MG63 (cell line): ENCODE results near the gene FANCC. TPM values are rescaled to one million over a fixed set of nuclear protein-coding genes. Genes with fewer than 3 reads are reported as not detected.
A peak's percentile ranks its signal among the peaks of the same experiment; 100 is the strongest.
"Not testable (repeated sequence)": the region's sequence is repeated elsewhere in the genome, so short reads cannot be mapped to it uniquely, and the experiment has no call there.

ENCODE experiments used
- DNase-seq: peaks from one replicate; pipeline ENCODE4 v3.0.0-alpha.2; 2020
- H3K27me3 ChIP-seq: fragments of 250-450 bp; sonication (Bioruptor Pico); 2 replicates; pipeline ENCODE4 v1.5.1; 2020; ENCODE audit warnings: mild to moderate bottlenecking, moderate library complexity
- H3K36me3 ChIP-seq: fragments of 250-450 bp; sonication (Bioruptor Pico); 2 replicates; pipeline ENCODE4 v1.5.1; 2020; ENCODE audit warnings: mild to moderate bottlenecking, moderate library complexity
- H3K4me3 ChIP-seq: fragments of 250-450 bp; sonication (Bioruptor Pico); 2 replicates; pipeline ENCODE4 v1.5.1; 2020; ENCODE audit warnings: mild to moderate bottlenecking, moderate library complexity
- H3K9me3 ChIP-seq: fragments of 250-450 bp; sonication (Bioruptor Pico); 2 replicates; pipeline ENCODE4 v1.5.1; 2020; ENCODE audit warnings: mild to moderate bottlenecking, moderate library complexity
- total RNA-seq: library from RNA; depleted of rRNA; stranded (reverse); fragments of >200 nt; shearing (Covaris generic); gene quantifications from 2 replicates; pipeline ENCODE4 v1.2.3, GENCODE V29; 2014; ENCODE audit warnings: low replicate concordance

FANCC gene
- total RNA-seq, 1 experiment from 2014 or later: 10.7 TPM

- H3K9me3 ChIP-seq: 0 out of 2 replicates have a peak, but pooled peaks cover 2% of the 10 kb centered on the region
- no peak for DNase-seq
Measured at GRCh38 chr9:95226921-95227320, 90.6 kb downstream of the FANCC start.

DNA sequence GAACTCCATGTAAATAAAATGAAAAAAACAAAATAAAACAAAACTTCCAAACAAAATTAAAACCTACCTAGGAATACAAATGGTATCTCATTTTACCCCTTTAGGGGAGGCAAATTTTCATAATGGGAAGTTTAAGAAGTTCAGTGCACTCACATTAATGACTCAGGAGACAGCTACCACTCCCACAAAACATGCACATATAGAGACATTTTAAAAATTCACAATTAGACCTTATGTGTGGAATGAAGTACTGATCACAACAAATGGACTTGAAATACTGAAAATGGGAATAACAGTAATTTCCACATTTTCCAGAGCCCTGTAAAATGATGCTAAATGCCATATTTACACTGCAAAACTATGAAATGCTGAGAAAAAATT is 91.8 kb downstream of the FANCC start:
- Histone ChIP-seq H3K27me3 (no peaks in the 10 kb centered on the region), H3K9me3 (no peaks in the 10 kb centered on the region), H3K4me3 (no peak overlapping the region), H3K36me3 (peaks cover 2% of the 10 kb centered on the region)
- DNase-seq: no peak

More at GRCh38 chr9:95226921-95227320, 90.6 kb downstream of the FANCC start:
- H3K4me3 ChIP-seq: no peak overlapping the region
- H3K36me3 ChIP-seq: peaks cover 3% of the 10 kb centered on the region
- H3K27me3 ChIP-seq: no peaks in the 10 kb centered on the region

DNA sequence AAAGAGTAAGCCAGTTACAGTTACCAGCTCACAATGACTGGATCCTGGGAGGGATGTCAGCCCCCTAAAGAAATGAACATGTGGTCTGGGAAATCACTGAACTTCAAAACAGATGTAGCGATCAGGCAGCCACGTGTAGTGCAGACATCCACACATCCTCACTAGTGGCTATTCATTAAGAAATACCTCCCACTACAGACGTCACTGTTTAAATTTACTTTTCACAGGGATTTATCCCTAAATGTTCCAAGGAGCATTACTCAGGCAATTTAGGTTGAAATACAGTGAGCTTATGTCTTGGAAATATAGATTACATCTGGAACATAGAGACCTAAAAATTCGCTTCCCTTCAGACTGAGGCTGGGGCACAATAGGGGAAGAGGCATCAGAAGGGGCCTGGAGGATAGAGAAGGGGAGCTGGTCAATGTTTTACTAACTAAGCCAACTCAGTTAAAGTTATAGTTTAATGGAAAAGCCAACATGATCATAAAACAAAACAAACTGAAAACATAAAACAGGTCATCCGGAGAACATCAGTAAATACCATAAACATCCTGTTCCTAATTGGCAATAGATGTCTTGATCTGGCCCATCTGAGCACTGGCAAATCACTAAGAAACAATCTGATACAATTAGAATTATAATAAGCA is 92.3 kb downstream of the FANCC start:
- no peak for DNase-seq
- H3K27me3 ChIP-seq: no peaks in the 10 kb centered on the region
- H3K9me3 ChIP-seq: no peaks in the 10 kb centered on the region
- no peak overlapping the region for H3K4me3 ChIP-seq
- no peaks in the 10 kb centered on the region; the same call in 1 of the 2 replicates for H3K36me3 ChIP-seq

GRCh38 chr9:95224376-95225019 is 93.0 kb downstream of the FANCC start:
- no peak overlapping the region for H3K4me3 ChIP-seq
- DNase-seq: no peak

DNA sequence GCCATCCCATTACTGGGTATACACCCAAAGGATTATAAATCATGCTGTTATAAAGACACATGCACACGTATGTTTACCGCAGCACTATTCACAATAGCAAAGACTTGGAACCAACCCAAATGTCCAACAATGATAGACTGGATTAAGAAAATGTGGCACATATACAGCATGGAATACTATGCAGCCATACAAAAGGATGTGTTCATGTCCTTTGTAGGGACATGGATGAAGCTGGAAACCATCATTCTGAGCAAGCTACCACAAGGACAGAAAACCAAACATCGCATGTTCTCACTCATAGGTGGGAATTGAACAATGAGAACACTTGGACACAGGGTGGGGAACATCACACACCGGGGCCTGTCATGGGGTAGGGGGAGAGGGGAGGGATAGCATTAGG is 97.2 kb downstream of the FANCC start:
- H3K9me3 ChIP-seq, DNase-seq, H3K36me3 ChIP-seq, H3K4me3 ChIP-seq, H3K27me3 ChIP-seq: not testable (repeated sequence)

More at GRCh38 chr9:95224376-95225019, 93.0 kb downstream of the FANCC start:
- Histone ChIP-seq H3K27me3 (no peaks in the 10 kb centered on the region), H3K9me3 (no peaks in the 10 kb centered on the region), H3K36me3 (no peaks in the 10 kb centered on the region; the same call in 1 of the 2 replicates)

DNA sequence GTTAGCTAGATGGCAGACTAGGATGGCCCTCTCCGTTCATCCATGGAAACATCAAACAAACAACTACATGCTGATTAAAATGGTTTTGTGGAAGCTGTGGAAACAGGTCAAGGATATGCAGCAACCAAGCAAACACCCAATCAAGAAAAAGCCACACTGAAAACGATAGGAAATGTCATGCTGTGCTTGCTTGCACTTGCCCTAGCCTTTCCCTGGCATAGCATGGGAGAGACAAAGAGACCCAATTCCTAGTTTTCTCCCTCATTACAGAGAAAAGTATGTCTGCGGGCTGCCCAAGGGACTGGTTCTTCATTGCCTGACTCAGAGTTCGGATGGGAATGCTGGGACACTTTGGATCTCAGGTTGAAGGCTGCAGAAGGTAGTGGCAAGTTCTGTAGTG is 98.7 kb downstream of the FANCC start:
- Histone ChIP-seq H3K36me3 (no peaks in the 10 kb centered on the region), H3K9me3 (no peaks in the 10 kb centered on the region), H3K27me3 (no peaks in the 10 kb centered on the region), H3K4me3 (no peak overlapping the region)
- no peak for DNase-seq

GRCh38 chr9:95217936-95218335 is 99.6 kb downstream of the FANCC start:
- no peak overlapping the region for H3K4me3 ChIP-seq
- no peaks in the 10 kb centered on the region for H3K27me3 ChIP-seq
- H3K9me3 ChIP-seq: no peaks in the 10 kb centered on the region
- H3K36me3 ChIP-seq: no peaks in the 10 kb centered on the region
- DNase-seq: no peak

DNA sequence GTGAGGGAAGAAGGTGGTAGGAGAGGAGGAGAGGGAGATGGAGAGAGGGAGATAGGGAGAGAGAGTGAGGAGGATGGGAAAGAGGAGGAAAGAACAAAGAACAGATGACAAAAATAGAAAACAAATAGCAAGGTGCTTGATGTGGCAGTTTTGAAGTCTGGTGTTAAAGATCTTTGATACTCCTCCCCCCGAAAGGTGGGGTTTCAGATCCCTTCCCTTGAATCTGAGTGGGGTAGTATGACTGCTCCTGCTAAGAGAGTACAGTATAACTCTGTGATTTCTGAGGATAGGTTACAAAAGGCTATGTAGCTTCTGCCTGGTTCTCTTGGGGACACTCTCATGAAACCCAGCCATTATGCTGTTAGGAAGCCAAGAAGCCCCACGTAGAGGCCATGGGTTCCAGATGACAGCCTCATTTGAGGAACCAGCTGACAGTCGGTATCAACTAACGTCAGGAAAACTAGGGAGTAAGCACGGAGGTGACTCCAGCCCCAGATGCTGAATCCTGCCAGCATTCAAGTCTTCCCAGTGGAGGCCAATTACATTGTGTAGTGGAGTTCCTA is 102.1 kb downstream of the FANCC start:
- DNase-seq: no peak
- no peaks in the 10 kb centered on the region for H3K36me3 ChIP-seq
- no peak overlapping the region for H3K4me3 ChIP-seq
- H3K9me3 ChIP-seq: no peaks in the 10 kb centered on the region
- H3K27me3 ChIP-seq: no peaks in the 10 kb centered on the region

GRCh38 chr9:95213117-95213516 is 104.4 kb downstream of the FANCC start:
- Histone ChIP-seq H3K4me3 (no peak overlapping the region), H3K9me3 (no peaks in the 10 kb centered on the region)

DNA sequence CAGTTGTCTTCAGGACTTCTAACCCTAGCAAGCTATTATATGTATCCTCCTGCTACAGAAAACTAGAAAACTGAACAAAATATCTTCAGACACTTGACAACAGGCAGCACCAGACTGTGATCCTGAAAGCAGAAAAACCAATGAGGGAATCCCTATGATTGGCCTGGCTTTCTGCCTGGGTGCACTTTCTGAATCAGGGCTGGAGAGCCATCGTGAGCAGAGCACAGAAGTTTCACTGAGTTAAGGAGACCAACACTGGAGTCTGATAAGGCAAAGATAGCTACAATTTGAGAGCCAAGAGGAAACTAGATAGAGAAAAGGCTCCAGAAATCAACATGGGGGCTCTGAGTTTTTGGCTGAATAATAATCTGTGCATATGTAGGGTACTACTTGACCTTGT is 106.5 kb downstream of the FANCC start:
- no peak for DNase-seq
- Histone ChIP-seq H3K4me3 (no peak overlapping the region), H3K36me3 (no peaks in the 10 kb centered on the region), H3K27me3 (no peaks in the 10 kb centered on the region), H3K9me3 (no peaks in the 10 kb centered on the region)

More at GRCh38 chr9:95213117-95213516, 104.4 kb downstream of the FANCC start:
- H3K36me3 ChIP-seq: no peaks in the 10 kb centered on the region
- no peaks in the 10 kb centered on the region for H3K27me3 ChIP-seq
- DNase-seq: no peak

- H3K9me3 ChIP-seq: no peaks in the 10 kb centered on the region
- H3K36me3 ChIP-seq: no peaks in the 10 kb centered on the region
- no peak overlapping the region for H3K4me3 ChIP-seq
- no peak for DNase-seq
- H3K27me3 ChIP-seq: no peaks in the 10 kb centered on the region
Measured at GRCh38 chr9:95207403-95207802, 110.1 kb downstream of the FANCC start.

- peak overlapping the region; percentile 14; the same call in 1 of the 2 replicates for H3K4me3 ChIP-seq
- peak; percentile 45 for DNase-seq
Measured at GRCh38 chr9:95206143-95206542, 111.4 kb downstream of the FANCC start.

DNA sequence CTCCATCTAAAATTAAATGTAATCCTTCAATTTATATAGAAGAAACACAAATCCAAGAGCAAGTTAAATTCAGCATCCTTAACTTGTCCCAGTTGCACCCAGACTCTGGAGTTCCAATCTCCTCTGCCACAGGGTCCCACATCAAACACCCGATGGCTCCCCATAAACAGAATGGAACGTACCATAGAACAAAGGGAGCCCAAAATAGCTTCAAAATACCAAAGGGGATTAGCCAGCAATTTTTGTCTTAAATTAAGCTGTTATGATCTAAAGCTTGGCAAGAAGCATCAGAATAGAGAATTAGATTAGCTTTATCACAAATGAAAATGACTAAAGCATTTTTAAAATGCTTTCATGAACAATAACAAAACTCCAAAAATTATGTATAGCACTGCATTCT is 112.8 kb downstream of the FANCC start:
- Histone ChIP-seq H3K36me3 (no peaks in the 10 kb centered on the region), H3K4me3 (no peak overlapping the region), H3K9me3 (no peaks in the 10 kb centered on the region), H3K27me3 (no peaks in the 10 kb centered on the region)
- no peak for DNase-seq

More at GRCh38 chr9:95206143-95206542, 111.4 kb downstream of the FANCC start:
- H3K36me3 ChIP-seq: no peaks in the 10 kb centered on the region
- H3K9me3 ChIP-seq: no peaks in the 10 kb centered on the region
- no peaks in the 10 kb centered on the region for H3K27me3 ChIP-seq

- no peaks in the 10 kb centered on the region for H3K9me3 ChIP-seq
- no peaks in the 10 kb centered on the region for H3K36me3 ChIP-seq
- no peak overlapping the region for H3K4me3 ChIP-seq
- no peak for DNase-seq
- H3K27me3 ChIP-seq: no peaks in the 10 kb centered on the region
Measured at GRCh38 chr9:95204310-95204709, 113.2 kb downstream of the FANCC start.

- H3K4me3 ChIP-seq, DNase-seq, H3K27me3 ChIP-seq, H3K9me3 ChIP-seq, H3K36me3 ChIP-seq: not testable (repeated sequence)
Measured at GRCh38 chr9:95203019-95203418, 114.5 kb downstream of the FANCC start.

GRCh38 chr9:95202076-95202681 is 115.3 kb downstream of the FANCC start:
- Histone ChIP-seq H3K9me3 (no peaks in the 10 kb centered on the region), H3K4me3 (no peak overlapping the region), H3K27me3 (no peaks in the 10 kb centered on the region), H3K36me3 (no peaks in the 10 kb centered on the region)
- no peak for DNase-seq

DNA sequence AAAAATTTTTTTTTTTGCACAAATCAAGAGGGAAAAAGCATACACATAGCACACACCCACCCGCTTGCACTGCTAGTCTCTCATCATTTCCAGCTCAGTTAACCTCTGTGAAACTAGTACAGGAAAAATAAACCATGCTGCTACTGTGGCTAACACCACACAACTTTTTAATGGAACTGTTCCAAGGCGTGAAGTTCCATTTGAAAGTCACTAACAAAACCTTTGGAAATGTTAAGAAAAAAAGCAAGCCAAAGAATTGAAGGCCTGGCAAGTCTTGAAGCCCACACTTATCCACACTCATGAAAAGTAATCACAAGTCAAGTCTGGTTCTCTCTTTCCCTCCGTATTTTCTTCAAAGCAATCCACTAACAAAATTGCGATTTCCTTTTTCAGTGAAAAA is 116.3 kb downstream of the FANCC start:
- DNase-seq: no peak
- no peaks in the 10 kb centered on the region for H3K9me3 ChIP-seq
- H3K27me3 ChIP-seq: no peaks in the 10 kb centered on the region
- H3K36me3 ChIP-seq: no peaks in the 10 kb centered on the region
- H3K4me3 ChIP-seq: no peak overlapping the region
